HG02763 (cell line): ENCODE results near the gene NNMT.

Experiments used
- ATAC-seq: cut with Tn5 transposase; IDR thresholded peaks from one replicate; pipeline ENCODE4 v1.9.1; 2021; ENCODE audit warnings: mild to moderate bottlenecking, moderate library complexity; ENCODE audit not compliant: unreplicated experiment

Gene NNMT

DNA sequence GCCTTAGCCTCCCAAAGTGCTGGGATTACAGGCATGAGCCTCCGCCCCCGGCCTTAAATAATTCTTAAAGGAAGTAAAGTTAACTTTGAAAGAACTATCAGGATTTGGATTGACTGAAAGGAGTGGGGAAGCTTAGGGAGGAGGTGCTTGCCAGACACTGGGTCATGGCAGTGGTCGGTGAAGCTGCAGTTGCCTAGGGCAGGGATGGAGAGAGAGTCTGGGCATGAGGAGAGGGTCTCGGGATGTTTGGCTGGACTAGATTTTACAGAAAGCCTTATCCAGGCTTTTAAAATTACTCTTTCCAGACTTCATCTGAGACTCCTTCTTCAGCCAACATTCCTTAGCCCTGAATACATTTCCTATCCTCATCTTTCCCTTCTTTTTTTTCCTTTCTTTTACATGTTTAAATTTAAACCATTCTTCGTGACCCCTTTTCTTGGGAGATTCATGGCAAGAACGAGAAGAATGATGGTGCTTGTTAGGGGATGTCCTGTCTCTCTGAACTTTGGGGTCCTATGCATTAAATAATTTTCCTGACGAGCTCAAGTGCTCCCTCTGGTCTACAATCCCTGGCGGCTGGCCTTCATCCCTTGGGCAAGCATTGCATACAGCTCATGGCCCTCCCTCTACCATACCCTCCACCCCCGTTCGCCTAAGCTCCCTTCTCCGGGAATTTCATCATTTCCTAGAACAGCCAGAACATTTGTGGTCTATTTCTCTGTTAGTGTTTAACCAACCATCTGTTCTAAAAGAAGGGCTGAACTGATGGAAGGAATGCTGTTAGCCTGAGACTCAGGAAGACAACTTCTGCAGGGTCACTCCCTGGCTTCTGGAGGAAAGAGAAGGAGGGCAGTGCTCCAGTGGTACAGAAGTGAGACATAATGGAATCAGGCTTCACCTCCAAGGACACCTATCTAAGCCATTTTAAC is at the start of gene NNMT:
Gene NNMT (plus strand): TSS at position 724 of the 929 bp plus-strand sequence. CDS start 158 bp downstream, at position 882.
- no peak for ATAC-seq

GRCh38 chr11:114247070-114247789 is 49.0 kb upstream of the NNMT start:
- no peak for ATAC-seq

- ATAC-seq, result no peak
Measured at GRCh38 chr11:114250180-114250579, 46.0 kb upstream of the NNMT start.

- ATAC-seq, result no peak
Measured at GRCh38 chr11:114250993-114251814, 45.0 kb upstream of the NNMT start.

GRCh38 chr11:114251815-114252337 is 44.3 kb upstream of the NNMT start:
- ATAC-seq, result no peak

DNA sequence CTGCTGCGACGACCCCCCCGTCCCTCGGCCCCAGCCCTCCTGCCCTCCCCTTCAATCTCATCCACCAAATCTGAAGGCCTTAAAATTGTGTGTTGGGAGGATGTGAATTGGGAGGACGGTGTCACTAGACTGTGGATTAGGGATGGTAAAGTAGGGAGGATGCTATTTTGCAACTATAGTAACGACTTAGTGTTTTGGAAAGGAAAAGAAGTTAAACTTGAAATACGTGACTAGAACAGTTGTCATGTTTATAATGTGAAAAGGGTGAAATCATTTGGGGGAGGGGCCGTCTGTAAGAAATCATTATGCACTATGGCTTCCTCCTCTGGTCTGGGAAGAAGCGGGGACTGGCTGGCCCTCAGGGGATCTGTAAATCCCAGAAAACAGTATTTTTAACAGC is 43.4 kb upstream of the NNMT start:
- no peak for ATAC-seq

GRCh38 chr11:114253771-114254170 is 42.4 kb upstream of the NNMT start:
- ATAC-seq, result no peak

- ATAC-seq, result no peak
Measured at GRCh38 chr11:114254571-114255146, 41.5 kb upstream of the NNMT start.

- ATAC-seq, result no peak
Measured at GRCh38 chr11:114255289-114255688, 40.9 kb upstream of the NNMT start.

GRCh38 chr11:114256176-114256966 is 39.8 kb upstream of the NNMT start:
- ATAC-seq, result no peak

DNA sequence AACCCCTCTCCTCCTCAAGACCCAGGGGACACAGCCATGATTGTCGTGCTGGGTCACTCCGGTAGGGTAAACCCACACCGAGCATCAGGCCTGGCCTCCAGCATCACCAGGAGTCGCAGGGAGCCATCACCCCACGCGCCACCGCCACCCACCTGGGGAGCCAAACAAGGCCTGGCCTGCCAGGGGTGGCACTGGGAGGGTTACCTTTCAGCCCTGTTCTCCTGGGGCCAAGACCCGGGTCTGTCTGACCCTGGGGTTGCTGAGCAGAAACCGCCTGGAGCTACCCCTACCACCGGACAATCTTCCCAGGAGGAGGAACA is 39.3 kb upstream of the NNMT start:
- ATAC-seq, result no peak

DNA sequence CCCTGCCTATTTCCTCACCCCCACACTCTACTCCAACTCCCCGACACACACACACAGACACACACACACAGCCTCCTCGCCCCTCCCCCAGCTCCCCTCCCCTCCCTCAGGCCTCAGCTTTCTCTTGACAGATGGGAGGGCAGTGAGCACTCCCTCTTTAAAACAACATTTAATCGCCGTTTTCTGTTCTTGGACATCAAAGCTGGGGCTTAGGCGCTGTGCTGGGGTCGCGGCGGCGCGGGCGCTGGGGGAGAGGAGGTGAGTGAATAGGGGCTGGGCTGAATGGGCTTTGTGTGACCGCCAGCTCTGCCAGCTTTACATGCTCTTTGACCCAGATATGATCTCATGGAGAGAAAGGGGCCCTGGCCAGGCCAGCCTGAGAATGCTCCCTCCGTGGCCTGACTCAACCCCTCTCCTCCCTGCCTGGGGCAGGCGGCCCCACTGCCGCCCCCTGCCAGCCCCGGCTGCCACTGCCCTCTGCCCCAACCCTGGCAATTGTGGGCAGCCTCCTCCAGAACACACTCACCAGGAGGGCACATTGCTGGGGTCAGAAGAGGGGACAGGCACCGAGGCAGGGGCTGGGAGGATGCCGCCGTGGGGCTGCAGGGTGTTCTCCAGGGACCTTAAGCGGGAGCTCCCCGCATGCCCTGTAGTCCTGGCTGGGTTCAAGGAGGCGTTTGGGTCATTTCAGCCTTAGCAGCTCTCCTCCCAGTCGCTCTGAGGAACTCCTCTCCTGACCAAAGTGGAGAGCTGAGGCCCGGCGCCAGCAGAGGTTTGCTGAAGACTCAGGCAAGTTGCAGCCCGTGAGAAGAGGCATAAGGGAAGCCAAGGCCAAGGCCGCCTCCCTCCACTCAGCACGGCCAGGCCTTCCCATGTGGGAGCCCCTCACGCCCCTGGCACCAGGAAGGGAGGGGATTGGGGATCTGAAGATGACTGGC is 38.3 kb upstream of the NNMT start:
- ATAC-seq, result no peak

GRCh38 chr11:114258696-114259095 is 37.5 kb upstream of the NNMT start:
- ATAC-seq, result no peak

DNA sequence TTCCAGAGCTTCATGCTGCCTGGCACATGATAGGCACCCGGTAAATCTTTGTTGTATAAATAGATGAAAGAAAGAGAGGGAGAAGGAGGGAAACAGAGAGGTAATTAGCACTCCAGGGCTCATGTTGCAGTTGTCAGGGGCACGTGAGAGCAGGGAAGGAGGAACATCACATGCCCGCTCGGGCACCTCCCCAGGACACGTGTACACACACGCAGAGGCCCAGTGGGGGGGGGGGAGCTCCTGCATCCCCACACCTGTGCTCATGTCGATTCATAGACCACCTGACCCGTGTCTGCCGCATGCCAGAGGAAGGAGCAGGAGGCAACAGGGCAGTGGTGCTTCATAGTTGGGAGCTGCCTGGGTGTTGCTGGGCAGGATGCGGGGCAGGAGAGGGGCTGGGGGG is 37.1 kb upstream of the NNMT start:
- ATAC-seq, result no peak

- ATAC-seq, result no peak
Measured at GRCh38 chr11:114259551-114259983, 36.6 kb upstream of the NNMT start.

DNA sequence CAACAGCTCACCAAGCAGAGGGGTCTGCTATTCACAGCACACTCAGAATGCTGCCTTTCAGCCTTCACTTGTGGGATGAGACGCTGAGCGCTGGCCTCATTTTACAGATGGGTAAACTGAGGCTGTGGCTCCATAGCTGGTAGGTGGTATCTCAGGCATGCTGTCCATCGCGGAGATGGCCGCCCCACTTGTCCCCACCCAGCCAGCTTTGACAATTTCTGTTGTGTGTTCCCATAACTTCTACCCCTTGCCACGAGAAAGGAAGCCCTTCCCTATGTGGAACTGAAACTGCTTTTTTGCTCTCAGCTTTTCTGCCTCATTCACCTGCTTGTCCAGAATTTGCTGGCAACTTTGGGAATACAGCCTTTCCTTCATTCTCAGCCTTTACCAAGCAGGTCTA is 36.1 kb upstream of the NNMT start:
- ATAC-seq, result no peak

DNA sequence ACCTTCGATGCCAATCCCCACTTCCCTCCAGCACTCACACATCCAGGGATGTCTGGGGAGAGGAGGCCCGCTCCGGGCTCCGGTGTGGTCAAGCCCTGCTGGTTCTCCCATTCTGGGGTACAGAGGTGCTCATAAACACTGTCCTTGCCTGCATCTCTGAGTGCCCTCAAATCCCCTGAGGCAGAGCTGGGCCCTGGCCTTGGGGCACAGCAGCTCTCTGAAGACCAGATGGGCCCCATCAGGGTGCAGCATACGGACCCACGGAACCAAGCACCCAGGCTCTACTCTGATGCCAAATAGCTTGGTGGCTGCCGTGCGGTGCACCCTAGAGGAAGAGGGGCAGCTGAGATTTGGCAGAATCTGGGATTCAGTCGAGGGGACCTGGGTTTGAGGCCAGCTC is 35.7 kb upstream of the NNMT start:
- ATAC-seq, result no peak

DNA sequence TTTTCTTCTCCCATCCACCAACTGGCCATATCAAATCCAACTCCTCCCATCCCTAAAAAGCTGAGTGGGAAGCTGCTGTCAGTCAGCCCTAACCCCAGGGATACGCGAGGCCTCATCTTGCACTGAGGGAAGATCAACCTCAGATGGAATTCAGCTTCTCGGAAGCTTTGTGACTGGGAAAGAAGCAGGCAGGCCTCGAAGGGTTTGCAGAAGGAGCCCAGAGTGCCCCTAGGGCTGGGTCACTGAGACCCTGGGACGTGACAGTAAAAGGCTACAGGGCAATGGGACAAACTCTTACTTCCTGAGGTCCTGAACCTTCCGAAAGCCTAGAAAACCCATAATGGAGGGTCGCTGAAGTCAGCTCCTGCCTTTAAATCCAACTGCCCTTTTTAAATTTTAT is 34.4 kb upstream of the NNMT start:
- no peak for ATAC-seq
